HUES6 (cell line): Measurements from ENCODE around the gene ALDH3B1.
"Not testable (repeated sequence)": the region's sequence is repeated elsewhere in the genome, so short reads cannot be mapped to it uniquely, and the experiment has no call there.

ENCODE experiments used
- H3K27ac ChIP-seq: 2 replicates; pipeline ENCODE4 v1.7.0; 2013; ENCODE audit warnings: low read depth, mild to moderate bottlenecking, low read length, inconsistent platforms
- H3K27me3 ChIP-seq: 2 replicates; pipeline ENCODE4 v1.6.1; 2013; ENCODE audit warnings: low read length; ENCODE audit not compliant: control insufficient read depth, insufficient read depth
- H3K36me3 ChIP-seq: 2 replicates; pipeline ENCODE4 v1.6.1; 2013; ENCODE audit warnings: low read length; ENCODE audit not compliant: control insufficient read depth, insufficient read depth
- H3K4me1 ChIP-seq: 2 replicates; pipeline ENCODE4 v1.6.1; 2013; ENCODE audit warnings: low read length; ENCODE audit not compliant: control insufficient read depth, insufficient read depth
- H3K4me3 ChIP-seq: 2 replicates; pipeline ENCODE4 v1.5.1; 2013; ENCODE audit warnings: low read depth, low read length
- H3K9ac ChIP-seq: one replicate; pipeline ENCODE4 v1.6.1; 2013; ENCODE audit warnings: mild to moderate bottlenecking, low read length
- H3K9me3 ChIP-seq: 2 replicates; pipeline ENCODE4 v1.6.1; 2013; ENCODE audit warnings: low read depth, low read length; ENCODE audit not compliant: control insufficient read depth, insufficient read depth

Gene ALDH3B1, protein sequence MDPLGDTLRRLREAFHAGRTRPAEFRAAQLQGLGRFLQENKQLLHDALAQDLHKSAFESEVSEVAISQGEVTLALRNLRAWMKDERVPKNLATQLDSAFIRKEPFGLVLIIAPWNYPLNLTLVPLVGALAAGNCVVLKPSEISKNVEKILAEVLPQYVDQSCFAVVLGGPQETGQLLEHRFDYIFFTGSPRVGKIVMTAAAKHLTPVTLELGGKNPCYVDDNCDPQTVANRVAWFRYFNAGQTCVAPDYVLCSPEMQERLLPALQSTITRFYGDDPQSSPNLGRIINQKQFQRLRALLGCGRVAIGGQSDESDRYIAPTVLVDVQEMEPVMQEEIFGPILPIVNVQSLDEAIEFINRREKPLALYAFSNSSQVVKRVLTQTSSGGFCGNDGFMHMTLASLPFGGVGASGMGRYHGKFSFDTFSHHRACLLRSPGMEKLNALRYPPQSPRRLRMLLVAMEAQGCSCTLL

DNA sequence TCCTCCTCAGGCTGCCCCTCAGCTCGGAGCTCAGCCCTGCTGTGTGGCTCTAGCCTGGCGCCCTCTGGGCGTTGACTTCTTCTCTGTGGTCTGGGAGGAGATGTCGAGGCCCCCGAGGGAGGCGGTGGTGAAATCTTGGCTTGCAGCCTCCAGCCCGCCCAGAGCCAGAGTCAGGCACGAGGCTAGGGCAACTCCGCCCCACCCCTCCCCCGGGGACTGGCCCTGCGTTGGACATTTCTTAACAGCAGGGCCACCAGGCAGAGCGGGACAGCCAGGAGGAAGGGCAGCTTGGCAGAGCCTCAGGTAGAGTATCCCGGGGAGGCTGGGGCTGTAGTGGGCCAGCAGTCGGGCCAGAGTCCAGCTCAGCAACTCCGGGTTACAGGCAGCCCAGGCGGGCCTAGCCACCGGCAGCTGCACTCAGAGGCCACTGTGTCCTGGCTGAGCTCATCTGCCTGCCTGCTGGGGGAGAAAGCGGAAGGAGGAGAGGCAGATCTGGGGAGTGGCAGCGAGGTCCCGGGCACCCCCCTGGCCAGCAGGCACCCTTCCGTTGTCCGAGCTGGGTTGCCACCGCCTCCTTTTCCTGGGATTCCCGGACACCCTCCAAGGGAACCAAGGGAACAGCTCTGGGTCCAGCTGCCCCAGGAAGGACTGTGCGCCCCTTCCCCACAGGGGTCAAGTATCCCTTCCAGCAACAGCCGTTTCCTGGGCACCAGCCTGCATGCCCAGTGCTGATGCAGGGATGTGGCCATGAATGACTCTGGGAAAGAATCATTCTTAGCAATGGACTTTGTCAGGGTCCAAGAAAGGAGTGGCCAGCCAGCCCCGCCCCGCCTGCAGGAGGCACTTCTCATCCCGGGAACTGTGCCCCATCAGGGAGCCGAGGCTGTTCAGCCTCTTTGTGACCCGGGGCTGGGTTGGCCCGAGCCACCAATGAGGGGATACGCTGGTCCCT lies at the start of gene ALDH3B1:
Gene ALDH3B1 (plus strand): TSS at position 238 of the 952 bp plus-strand sequence. CDS start 4,971 bp downstream, outside the sequence.
- no peaks in the 10 kb centered on the region for H3K27me3 ChIP-seq
- no peaks in the 10 kb centered on the region for H3K36me3 ChIP-seq
- H3K4me3 ChIP-seq, result no peak within 1 kb of the TSS
- no peak within 1 kb of the TSS for H3K27ac ChIP-seq
- no peaks in the 10 kb centered on the region for H3K9me3 ChIP-seq
- no peak within 1 kb of the TSS for H3K9ac ChIP-seq
- H3K4me1 ChIP-seq, result peaks cover 16% of the 10 kb centered on the region

DNA sequence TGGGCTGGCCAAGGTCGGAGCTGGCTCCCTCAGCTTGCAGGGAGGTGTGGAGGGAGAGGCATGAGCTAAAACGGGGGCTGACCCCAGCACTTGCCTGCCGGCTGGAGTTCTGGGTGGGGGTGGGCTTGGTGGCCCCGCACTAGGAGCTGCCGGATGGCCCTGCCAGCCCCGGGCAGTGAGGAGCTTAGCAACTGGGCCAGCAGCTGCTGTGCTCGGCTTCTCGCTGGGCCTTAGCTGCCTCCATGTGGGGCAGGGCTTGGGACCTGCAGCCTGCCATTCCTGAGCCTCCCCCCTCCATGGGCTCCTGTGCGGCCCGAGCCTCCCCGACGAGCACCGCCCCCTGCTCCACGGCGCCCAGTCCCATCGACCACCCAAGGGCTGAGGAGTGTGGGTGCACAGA lies 46.9 kb upstream of the ALDH3B1 start:
- not testable (repeated sequence) for H3K4me3 ChIP-seq, H3K36me3 ChIP-seq, H3K9ac ChIP-seq, H3K27ac ChIP-seq, H3K4me1 ChIP-seq, H3K9me3 ChIP-seq, H3K27me3 ChIP-seq

DNA sequence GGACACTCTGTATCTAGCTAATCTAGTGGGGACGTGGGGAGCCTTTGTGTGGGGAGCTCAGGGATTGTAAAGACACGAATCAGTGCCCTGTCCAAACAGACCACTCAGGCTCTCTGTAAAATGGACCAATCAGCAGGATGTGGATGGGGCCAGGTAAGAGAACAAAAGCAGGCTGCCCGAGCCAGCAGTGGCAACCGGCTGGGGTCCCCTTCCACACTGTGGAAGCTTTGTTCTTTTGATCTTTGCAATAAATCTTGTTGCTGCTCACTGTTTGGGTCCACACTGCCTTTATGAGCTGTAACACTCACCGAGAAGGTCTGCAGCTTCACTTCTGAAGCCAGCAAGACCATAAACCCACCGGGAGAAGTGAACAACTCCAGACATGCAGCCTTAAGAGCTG lies 46.2 kb upstream of the ALDH3B1 start:
- H3K4me1 ChIP-seq, H3K27me3 ChIP-seq, H3K27ac ChIP-seq, H3K36me3 ChIP-seq, H3K9me3 ChIP-seq, H3K4me3 ChIP-seq, H3K9ac ChIP-seq: not testable (repeated sequence)

DNA sequence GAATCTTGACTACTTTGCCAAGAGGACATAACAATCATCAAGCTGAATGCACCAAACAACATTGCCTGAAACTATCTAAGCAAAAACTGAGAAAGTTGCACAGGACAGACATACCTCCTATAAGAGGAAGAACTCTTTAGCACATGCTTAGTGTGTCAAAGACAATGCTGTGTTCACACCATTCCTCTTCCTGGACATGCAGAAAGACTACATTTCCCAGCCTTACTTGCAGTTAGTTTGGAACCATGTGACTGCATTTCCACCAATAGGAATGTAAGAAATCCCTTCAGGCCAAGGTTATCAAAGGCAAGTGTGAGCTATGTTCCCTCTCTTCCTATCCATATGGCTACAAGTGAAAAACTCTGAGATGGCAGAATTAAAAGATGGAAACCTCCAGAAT lies 45.4 kb upstream of the ALDH3B1 start:
- H3K9me3 ChIP-seq, H3K9ac ChIP-seq, H3K4me3 ChIP-seq, H3K27ac ChIP-seq, H3K4me1 ChIP-seq, H3K27me3 ChIP-seq, H3K36me3 ChIP-seq: not testable (repeated sequence)

DNA sequence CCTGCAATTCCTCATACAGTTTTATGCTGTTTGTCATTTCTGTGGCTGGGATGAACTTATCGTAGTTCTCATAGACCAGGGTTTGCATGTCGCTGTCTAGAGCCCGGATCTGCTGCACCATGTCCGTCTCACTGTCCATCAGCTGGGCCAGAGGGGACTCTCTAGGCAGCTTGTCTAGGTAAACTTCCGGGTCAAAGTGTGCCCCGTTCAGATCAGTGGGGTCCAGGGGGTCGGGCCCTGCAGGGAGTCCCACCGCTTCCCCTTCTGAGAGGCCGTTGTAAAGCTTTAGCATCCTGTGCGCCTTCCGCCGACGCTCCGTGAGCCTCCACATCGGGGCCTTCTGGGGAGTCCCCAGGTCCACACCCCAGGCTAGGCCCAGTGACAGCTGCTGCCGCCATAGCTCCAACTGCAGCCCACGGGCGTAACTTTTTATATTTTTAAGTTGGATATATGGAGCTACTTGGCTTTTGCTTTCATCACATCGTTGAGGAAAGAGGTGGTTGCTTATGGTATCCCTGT lies 44.2 kb upstream of the ALDH3B1 start:
- not testable (repeated sequence) for H3K36me3 ChIP-seq, H3K9me3 ChIP-seq, H3K9ac ChIP-seq, H3K27ac ChIP-seq, H3K4me1 ChIP-seq, H3K27me3 ChIP-seq, H3K4me3 ChIP-seq

DNA sequence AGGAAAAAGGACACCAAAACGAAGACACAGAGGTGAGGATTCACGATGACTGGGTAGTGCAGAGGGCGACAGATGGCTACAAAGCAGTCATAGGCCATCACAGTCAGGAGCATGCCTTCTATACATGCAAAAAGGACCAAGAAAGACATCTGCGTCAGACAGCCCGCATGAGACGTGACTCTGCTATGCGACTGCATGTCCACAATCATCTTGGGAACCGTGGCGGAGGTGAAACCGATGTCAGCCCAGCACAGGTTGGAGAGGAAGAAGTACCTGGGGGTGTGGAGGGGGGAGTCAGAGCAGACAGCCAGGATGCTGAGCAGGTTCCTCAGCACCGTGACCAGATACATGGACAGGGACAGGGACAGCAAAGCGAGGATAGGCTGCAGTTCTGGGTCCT lies 35.4 kb upstream of the ALDH3B1 start:
- not testable (repeated sequence) for H3K36me3 ChIP-seq, H3K9ac ChIP-seq, H3K4me3 ChIP-seq, H3K4me1 ChIP-seq, H3K27me3 ChIP-seq, H3K9me3 ChIP-seq, H3K27ac ChIP-seq

DNA sequence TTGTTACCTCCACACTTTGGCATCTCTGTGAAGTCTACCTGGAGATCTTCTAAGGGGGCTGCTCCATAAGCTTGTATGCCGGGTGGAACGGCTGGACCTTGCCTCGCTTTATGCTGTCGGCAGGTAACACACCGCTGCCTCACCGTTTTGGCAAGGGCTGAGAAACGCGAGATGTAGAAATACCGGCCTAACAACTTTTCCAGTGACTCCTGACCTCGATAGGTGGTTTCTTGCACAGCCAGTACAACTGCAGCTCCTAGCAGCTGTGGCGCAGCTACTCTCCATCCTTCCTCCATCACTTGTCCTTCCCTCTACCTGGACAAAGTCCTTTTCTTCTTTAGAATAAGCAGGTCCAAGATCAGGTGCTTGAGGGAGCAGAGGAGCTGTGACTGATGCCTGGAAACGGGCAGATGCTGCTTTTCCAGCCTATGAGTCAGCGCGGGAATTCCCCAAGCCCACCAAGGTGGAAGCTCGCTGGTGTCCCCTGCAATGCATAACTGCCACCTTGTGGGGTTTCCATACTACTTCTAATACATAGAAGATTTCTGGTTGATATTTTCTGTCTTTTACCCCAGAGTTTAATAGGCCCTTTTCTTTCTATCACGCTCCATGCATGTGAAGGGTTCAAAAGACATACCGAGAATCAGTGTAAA lies 31.2 kb upstream of the ALDH3B1 start:
- not testable (repeated sequence) for H3K4me3 ChIP-seq, H3K9me3 ChIP-seq, H3K9ac ChIP-seq, H3K27me3 ChIP-seq, H3K4me1 ChIP-seq, H3K36me3 ChIP-seq, H3K27ac ChIP-seq

DNA sequence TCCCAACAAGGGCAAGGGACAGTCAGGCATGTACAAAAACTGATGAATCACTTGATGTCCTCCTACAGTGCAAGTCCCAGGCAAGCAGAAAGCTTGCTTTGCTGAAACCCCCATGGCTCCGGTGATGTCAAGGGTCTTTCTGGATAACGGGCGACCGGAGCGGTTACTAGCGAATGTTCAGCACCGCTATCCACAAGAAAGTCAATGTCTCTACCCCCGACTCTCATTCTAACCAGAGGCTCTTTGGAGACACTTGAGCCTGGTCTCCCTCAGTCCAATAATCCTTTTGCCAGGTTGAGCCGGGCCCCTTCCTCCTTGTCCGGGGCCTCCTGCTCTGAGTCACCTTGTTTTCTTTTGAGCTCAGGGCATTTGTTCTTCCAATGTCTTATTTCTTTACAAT lies 28.9 kb upstream of the ALDH3B1 start:
- H3K9ac ChIP-seq, H3K27ac ChIP-seq, H3K9me3 ChIP-seq, H3K36me3 ChIP-seq, H3K27me3 ChIP-seq, H3K4me1 ChIP-seq, H3K4me3 ChIP-seq: not testable (repeated sequence)

DNA sequence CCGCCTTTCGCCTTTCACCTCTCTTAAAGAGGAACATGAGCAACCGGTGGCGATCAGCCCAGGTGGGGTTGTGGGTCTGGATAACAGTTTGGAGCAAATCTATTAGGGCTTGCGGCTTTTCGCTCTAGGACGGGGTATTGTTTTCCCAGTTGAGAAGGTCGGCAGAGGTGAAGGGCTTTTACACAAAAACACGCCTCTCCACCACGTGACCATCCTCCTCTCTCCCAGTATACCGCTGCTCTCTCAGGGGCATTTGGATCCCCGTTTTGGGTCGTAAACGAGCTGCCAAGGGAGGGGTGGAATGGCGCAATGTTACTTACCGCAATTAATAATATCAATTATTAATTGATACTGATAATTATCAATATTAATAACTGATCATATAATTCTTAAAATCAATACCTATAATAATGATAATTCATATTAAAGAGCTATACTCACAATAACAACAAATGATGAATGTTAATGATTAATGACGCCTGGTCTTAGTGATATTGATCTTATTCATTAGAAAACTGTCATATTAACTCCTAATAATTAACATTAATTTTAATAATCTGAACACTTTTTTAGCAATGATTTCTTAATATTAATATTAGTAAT lies 27.8 kb upstream of the ALDH3B1 start:
- H3K9me3 ChIP-seq, H3K9ac ChIP-seq, H3K27me3 ChIP-seq, H3K4me1 ChIP-seq, H3K36me3 ChIP-seq, H3K4me3 ChIP-seq, H3K27ac ChIP-seq: not testable (repeated sequence)

DNA sequence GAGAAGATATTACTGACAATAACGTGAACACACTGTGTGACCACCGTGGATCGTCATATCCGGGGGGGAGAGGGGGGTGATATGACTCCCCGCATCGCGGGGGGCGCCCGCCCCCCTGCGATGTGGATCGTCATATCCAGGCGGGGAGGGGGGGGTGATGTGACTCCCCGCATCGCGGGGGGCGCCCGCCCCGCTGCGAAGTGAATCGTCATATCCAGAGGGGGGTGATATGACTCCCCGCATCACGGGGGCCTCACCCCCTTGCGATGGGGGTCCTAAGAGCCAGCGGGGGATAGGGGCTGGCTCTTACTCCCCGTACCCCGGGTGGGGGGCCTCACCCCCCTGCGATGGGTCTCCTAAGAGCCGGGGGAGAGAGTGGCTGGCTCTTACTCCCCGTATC lies 26.2 kb upstream of the ALDH3B1 start:
- H3K4me1 ChIP-seq, result 0 out of 2 replicates have a peak, but pooled peaks cover 3% of the 10 kb centered on the region
- H3K27ac ChIP-seq, result no peak overlapping the region
- no peak overlapping the region for H3K4me3 ChIP-seq
- no peaks in the 10 kb centered on the region for H3K9me3 ChIP-seq
- H3K27me3 ChIP-seq, result no peaks in the 10 kb centered on the region; the same call in 1 of the 2 replicates
- H3K36me3 ChIP-seq, result no peaks in the 10 kb centered on the region
- no peak overlapping the region for H3K9ac ChIP-seq
